HCT116 (cell line): ENCODE data around the gene DLG2. TPM values are rescaled to one million over a fixed set of nuclear protein-coding genes. Genes with fewer than 3 reads are reported as not detected.
"Not testable (repeated sequence)": the region's sequence is repeated elsewhere in the genome, so short reads cannot be mapped to it uniquely, and the experiment has no call there.

ENCODE experiments used
- ATAC-seq: fragments of 200-7000 bp; cut with Tn5 transposase; 2 replicates; pipeline ENCODE4 v1.9.1; 2020; ENCODE audit warnings: mild to moderate bottlenecking, moderate library complexity
- BruUV-seq: library from RNA; stranded (reverse); fragments of 400-500 nt; replicated peaks from 2 replicates; lab custom pipeline; 2021; lab: Mats Ljungman, UMichigan
- CTCF ChIA-PET: fragments of 300-600 bp; sonication (Branson Sonifier 250); formaldehyde crosslinking; loops from one replicate; lab custom pipeline; 2021; ENCODE audit warnings: antibody characterized with exemption; lab: Charles Lee
- POLR2A ChIA-PET: fragments of 300-600, 350-600 bp; sonication (Branson Sonifier 250); formaldehyde crosslinking; loops from one replicate; lab custom pipeline; 2021; ENCODE audit warnings: antibody characterized with exemption; lab: Charles Lee
- RAD21 ChIA-PET, 2 experiments: fragments of 300-600 bp; sonication (Branson Sonifier 250); formaldehyde crosslinking; loops; one replicate each; lab custom pipeline; 2023; ENCODE audit warnings: low total read pairs in 2 of 2; ENCODE audit not compliant: uncharacterized antibody in 2 of 2, unreplicated experiment in 2 of 2, low non-redundant PET in 1 of 2; lab: Charles Lee
- DNase-seq: peaks from one replicate; pipeline ENCODE4 v3.0.0-alpha.2; 2010; ENCODE audit warnings: low read depth, low spot score
- H2AFZ ChIP-seq: fragments of 200-600 bp; shearing (Covaris generic), sonication (generic); 2 replicates; pipeline ENCODE4 v1.6.1; 2017; ENCODE audit warnings: low read depth, mixed run types, mixed read lengths, antibody characterized with exemption, low read length; ENCODE audit not compliant: poor library complexity, severe bottlenecking
- H3K27ac ChIP-seq: 2 replicates; pipeline ENCODE4 v1.5.1; 2012; ENCODE audit warnings: low read depth, low read length
- H3K27me3 ChIP-seq: fragments of 200-600 bp; sonication (generic); 2 replicates; pipeline ENCODE4 v1.6.1; 2016; ENCODE audit warnings: mixed run types, low read length, mixed read lengths; ENCODE audit not compliant: insufficient read depth
- H3K36me3 ChIP-seq, 2 experiments: fragments of 200-500 bp in 1 of 2; fragments of 200-600 bp in 1 of 2; sonication (Bioruptor generic) in 1 of 2; sonication (generic) in 1 of 2; 2 replicates each; pipeline versions ENCODE4 v1.5.1 to v1.6.1; 2014 to 2016; ENCODE audit warnings: low read length in 2 of 2, inconsistent platforms in 1 of 2, mixed read lengths in 1 of 2, mixed run types in 1 of 2; ENCODE audit not compliant: insufficient read depth in 2 of 2, control insufficient read depth in 1 of 2
- H3K4me1 ChIP-seq, 2 experiments: fragments of 200-600 bp in 1 of 2; sonication (generic) in 1 of 2; 2 replicates each; pipeline versions ENCODE4 v1.5.1 to v1.6.1; 2012 to 2017; ENCODE audit warnings: low read length in 2 of 2, inconsistent platforms in 1 of 2, mild to moderate bottlenecking in 1 of 2, mixed read lengths in 1 of 2, mixed run types in 1 of 2, moderate library complexity in 1 of 2; ENCODE audit not compliant: insufficient read depth in 2 of 2, control insufficient read depth in 1 of 2
- H3K4me2 ChIP-seq: fragments of 200-600 bp; sonication (generic); 2 replicates; pipeline ENCODE4 v1.6.1; 2017; ENCODE audit warnings: mixed run types, low read length, mixed read lengths
- H3K4me3 ChIP-seq, 2 experiments: fragments of 200-600 bp in 1 of 2; sonication (generic) in 1 of 2; replicated peaks in 1 of 2; 2 replicates each; pipeline ENCODE4 v1.5.1; 2011 to 2016; ENCODE audit warnings: low read length in 2 of 2, control low read depth in 1 of 2, low read depth in 1 of 2, mild to moderate bottlenecking in 1 of 2, mixed read lengths in 1 of 2, mixed run types in 1 of 2
- H3K79me2 ChIP-seq: fragments of 200-600 bp; sonication (generic); 2 replicates; pipeline ENCODE4 v1.6.1; 2017; ENCODE audit warnings: mild to moderate bottlenecking, mixed run types, low read length, moderate library complexity, mixed read lengths; ENCODE audit not compliant: insufficient read depth
- H3K9ac ChIP-seq: fragments of 200-600 bp; sonication (generic); 2 replicates; pipeline ENCODE4 v1.6.1; 2016; ENCODE audit warnings: low read length, mixed read lengths
- H3K9me2 ChIP-seq: fragments of 200-600 bp; sonication (generic), shearing (Covaris generic); 2 replicates; pipeline ENCODE4 v1.6.1; 2017; ENCODE audit warnings: mixed run types, mild to moderate bottlenecking, moderate library complexity; ENCODE audit not compliant: insufficient read depth
- H3K9me3 ChIP-seq, 2 experiments: fragments of 200-500 bp in 1 of 2; fragments of 200-600 bp in 1 of 2; sonication (Bioruptor generic) in 1 of 2; sonication (generic) in 1 of 2; 2 replicates each; pipeline ENCODE4 v1.6.1; 2014 to 2017; ENCODE audit warnings: low read length in 2 of 2, mixed read lengths in 2 of 2, inconsistent platforms in 1 of 2, low read depth in 1 of 2, mild to moderate bottlenecking in 1 of 2, mixed run types in 1 of 2, moderate library complexity in 1 of 2; ENCODE audit not compliant: control insufficient read depth in 1 of 2, insufficient read depth in 1 of 2
- H4K20me1 ChIP-seq: fragments of 200-600 bp; sonication (generic), shearing (Covaris generic); 2 replicates; pipeline ENCODE4 v1.6.1; 2017; ENCODE audit warnings: mixed run types, mild to moderate bottlenecking, moderate library complexity; ENCODE audit not compliant: insufficient read depth
- EZH2phosphoT487 ChIP-seq: fragments of 200-600 bp; IDR thresholded peaks from 2 replicates; pipeline ENCODE4 v1.6.1; 2018; ENCODE audit warnings: antibody characterized with exemption, borderline replicate concordance
- FOSL1 ChIP-seq: IDR thresholded peaks from 2 replicates; pipeline ENCODE4 v1.6.1; 2012; ENCODE audit warnings: low read depth
- POLR2AphosphoS5 ChIP-seq: IDR thresholded peaks from 2 replicates; pipeline ENCODE4 v1.6.1; 2011; ENCODE audit warnings: mild to moderate bottlenecking, low read depth, low read length, moderate library complexity
- RAD21 ChIP-seq: IDR thresholded peaks from 2 replicates; pipeline ENCODE4 v1.6.1; 2012; ENCODE audit warnings: low read depth, mild to moderate bottlenecking
- SIN3A ChIP-seq: IDR thresholded peaks from 2 replicates; pipeline ENCODE4 v1.6.1; 2012; ENCODE audit warnings: low read depth
- SRF ChIP-seq: IDR thresholded peaks from 2 replicates; pipeline ENCODE4 v1.6.1; 2012; ENCODE audit warnings: low read depth
- TCF7L2 ChIP-seq: IDR thresholded peaks from 2 replicates; pipeline ENCODE4 v1.7.0; 2011; ENCODE audit warnings: borderline replicate concordance, inconsistent platforms; ENCODE audit not compliant: insufficient read depth, insufficient read length; ENCODE audit errors: extremely low read depth
- ZNF274 ChIP-seq: fragments of 200-500 bp; sonication (Bioruptor generic); IDR thresholded peaks from 2 replicates; pipeline ENCODE4 v1.6.1; 2014; ENCODE audit warnings: mild to moderate bottlenecking, low read depth, low read length, inconsistent platforms
- intact Hi-C: fragments of 100-400 bp; cut with micrococcal nuclease; formaldehyde crosslinking; loops from 2 replicates; pipeline ENCODE4 v1.10.0; 2022
- total RNA-seq: library from RNA; stranded (reverse); gene quantifications from one replicate; pipeline ENCODE4 v1.2.1, GENCODE V29; 2021; ENCODE audit not compliant: unreplicated experiment
- TF ChIP-seq, protein P1 (sequence below): IDR thresholded peaks from 2 replicates; pipeline ENCODE4 v1.6.1; 2012; ENCODE audit warnings: low read depth

The DLG2 gene
- total RNA-seq, 1 experiment from 2014 or later: 2.4 TPM

DNA sequence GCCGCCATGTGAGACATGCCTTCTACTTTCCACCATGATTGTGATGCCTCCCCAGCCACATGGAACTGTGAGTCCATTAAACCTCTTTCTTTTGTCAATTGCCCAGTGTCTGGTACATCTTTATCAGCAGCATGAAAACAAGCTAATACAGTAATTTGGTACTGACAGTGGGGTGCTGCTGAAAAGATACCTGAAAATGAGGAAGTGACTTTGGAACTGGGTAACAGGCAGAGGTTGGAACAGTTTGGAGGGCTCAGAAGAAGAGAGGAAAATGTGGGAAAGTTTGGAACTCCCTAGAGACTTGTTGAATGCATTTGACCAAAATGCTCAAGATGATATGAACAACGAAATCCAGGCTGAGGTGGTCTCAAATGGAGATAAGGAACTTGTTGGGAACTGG, 356.8 kb downstream of the DLG2 start:
- H3K4me3 ChIP-seq, H3K4me1 ChIP-seq, POLR2A ChIA-PET, RAD21 ChIA-PET, DNase-seq, H3K4me2 ChIP-seq, ATAC-seq, intact Hi-C loops, H3K79me2 ChIP-seq, H2AFZ ChIP-seq, H3K27me3 ChIP-seq, H3K9ac ChIP-seq, BruUV-seq, H4K20me1 ChIP-seq, H3K9me2 ChIP-seq, H3K9me3 ChIP-seq, H3K36me3 ChIP-seq, H3K27ac ChIP-seq, CTCF ChIA-PET: not testable (repeated sequence)

DNA sequence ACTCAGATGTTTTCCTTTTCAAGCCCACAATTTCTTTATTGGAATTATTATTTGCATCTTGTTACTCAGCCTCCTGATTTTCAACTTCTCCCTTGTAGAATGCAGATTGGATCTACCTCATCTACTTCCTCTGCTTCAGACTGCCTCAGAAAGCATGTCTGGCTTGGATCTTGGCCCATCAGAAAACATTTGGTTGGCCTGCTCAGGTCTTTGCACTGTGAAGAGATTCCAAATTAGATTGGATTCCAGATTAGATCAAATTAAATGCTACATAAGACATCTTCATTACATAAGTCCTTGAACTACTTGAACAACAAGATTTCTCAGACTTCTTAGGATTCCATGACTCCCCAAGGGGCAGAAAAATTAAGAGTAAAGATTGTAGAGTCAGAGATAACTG, 358.0 kb downstream of the DLG2 start:
- Histone ChIP-seq H3K27ac (no peak overlapping the region), H3K36me3 (no peaks in the 10 kb centered on the region), H4K20me1 (no peaks in the 10 kb centered on the region), H3K79me2 (no peaks in the 10 kb centered on the region), H3K27me3 (no peaks in the 10 kb centered on the region; the same call in 1 of the 2 replicates), H3K4me3 (no peak overlapping the region), H3K9me2 (no peaks in the 10 kb centered on the region), H3K4me2 (no peak overlapping the region), H2AFZ (no peak overlapping the region), H3K4me1 (no peaks in the 10 kb centered on the region), H3K9ac (no peak overlapping the region), H3K9me3 (no peaks in the 10 kb centered on the region)
- ChIA-PET RAD21 (no interaction called here), POLR2A (no interaction called here), CTCF (no interaction called here)
- ATAC-seq (no peak), DNase-seq (no peak)
- TF ChIP-seq TCF7L2 (no peak), SRF (no peak), POLR2AphosphoS5 (no peak), EZH2phosphoT487 (no peak), RAD21 (no peak), FOSL1 (no peak), SIN3A (no peak), ZNF274 (no peak)
- TF ChIP-seq, protein P1, sequence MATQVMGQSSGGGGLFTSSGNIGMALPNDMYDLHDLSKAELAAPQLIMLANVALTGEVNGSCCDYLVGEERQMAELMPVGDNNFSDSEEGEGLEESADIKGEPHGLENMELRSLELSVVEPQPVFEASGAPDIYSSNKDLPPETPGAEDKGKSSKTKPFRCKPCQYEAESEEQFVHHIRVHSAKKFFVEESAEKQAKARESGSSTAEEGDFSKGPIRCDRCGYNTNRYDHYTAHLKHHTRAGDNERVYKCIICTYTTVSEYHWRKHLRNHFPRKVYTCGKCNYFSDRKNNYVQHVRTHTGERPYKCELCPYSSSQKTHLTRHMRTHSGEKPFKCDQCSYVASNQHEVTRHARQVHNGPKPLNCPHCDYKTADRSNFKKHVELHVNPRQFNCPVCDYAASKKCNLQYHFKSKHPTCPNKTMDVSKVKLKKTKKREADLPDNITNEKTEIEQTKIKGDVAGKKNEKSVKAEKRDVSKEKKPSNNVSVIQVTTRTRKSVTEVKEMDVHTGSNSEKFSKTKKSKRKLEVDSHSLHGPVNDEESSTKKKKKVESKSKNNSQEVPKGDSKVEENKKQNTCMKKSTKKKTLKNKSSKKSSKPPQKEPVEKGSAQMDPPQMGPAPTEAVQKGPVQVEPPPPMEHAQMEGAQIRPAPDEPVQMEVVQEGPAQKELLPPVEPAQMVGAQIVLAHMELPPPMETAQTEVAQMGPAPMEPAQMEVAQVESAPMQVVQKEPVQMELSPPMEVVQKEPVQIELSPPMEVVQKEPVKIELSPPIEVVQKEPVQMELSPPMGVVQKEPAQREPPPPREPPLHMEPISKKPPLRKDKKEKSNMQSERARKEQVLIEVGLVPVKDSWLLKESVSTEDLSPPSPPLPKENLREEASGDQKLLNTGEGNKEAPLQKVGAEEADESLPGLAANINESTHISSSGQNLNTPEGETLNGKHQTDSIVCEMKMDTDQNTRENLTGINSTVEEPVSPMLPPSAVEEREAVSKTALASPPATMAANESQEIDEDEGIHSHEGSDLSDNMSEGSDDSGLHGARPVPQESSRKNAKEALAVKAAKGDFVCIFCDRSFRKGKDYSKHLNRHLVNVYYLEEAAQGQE: no peak
- intact Hi-C loops: no loop called here
- BruUV-seq: no TSS peak
